Loucy (cell line): Measurements from ENCODE around the gene ZNF830.
"Not testable (repeated sequence)": the region's sequence is repeated elsewhere in the genome, so short reads cannot be mapped to it uniquely, and the experiment has no call there.

Source experiments
- H2AFZ ChIP-seq: fragments of 200-600 bp; sonication (generic); 2 replicates; pipeline ENCODE4 v1.6.0; 2016; ENCODE audit warnings: antibody characterized with exemption, mild to moderate bottlenecking, low read length, moderate library complexity
- H3F3A ChIP-seq: fragments of 200-600 bp; 2 replicates; pipeline ENCODE4 v1.6.0; 2016; ENCODE audit warnings: antibody characterized with exemption, low read depth, mild to moderate bottlenecking
- H3K27me3 ChIP-seq: fragments of 200-600 bp; sonication (generic); 2 replicates; pipeline ENCODE4 v1.6.1; 2014; ENCODE audit warnings: low read length, mild to moderate bottlenecking; ENCODE audit not compliant: insufficient read depth, poor library complexity, severe bottlenecking
- H3K36me3 ChIP-seq: fragments of 200-600 bp; sonication (generic); 2 replicates; pipeline ENCODE4 v1.6.1; 2016; ENCODE audit warnings: low read length; ENCODE audit not compliant: insufficient read depth
- H3K4me1 ChIP-seq: fragments of 200-600 bp; sonication (generic); 2 replicates; pipeline ENCODE4 v1.5.1; 2014; ENCODE audit warnings: low read length, mild to moderate bottlenecking; ENCODE audit not compliant: insufficient read depth, poor library complexity, severe bottlenecking
- H3K4me2 ChIP-seq: fragments of 200-600 bp; sonication (generic); 2 replicates; pipeline ENCODE4 v1.6.0; 2014; ENCODE audit warnings: antibody characterized with exemption, low read length, low read depth, mild to moderate bottlenecking; ENCODE audit not compliant: poor library complexity, severe bottlenecking
- H3K4me3 ChIP-seq: fragments of 200-600 bp; sonication (generic); 2 replicates; pipeline ENCODE4 v1.5.1; 2014; ENCODE audit warnings: low read length, mild to moderate bottlenecking, mixed read lengths; ENCODE audit not compliant: poor library complexity, severe bottlenecking
- H3K79me2 ChIP-seq: fragments of 200-600 bp; sonication (generic); 2 replicates; pipeline ENCODE4 v1.6.1; 2014; ENCODE audit warnings: low read length; ENCODE audit not compliant: insufficient read depth
- H3K9ac ChIP-seq: fragments of 200-600 bp; sonication (generic); 2 replicates; pipeline ENCODE4 v1.6.0; 2014; ENCODE audit warnings: mild to moderate bottlenecking, low read depth, low read length, moderate library complexity; ENCODE audit not compliant: poor library complexity, severe bottlenecking
- H3K9me2 ChIP-seq: fragments of 200-600 bp; sonication (generic); replicated peaks from 2 replicates; pipeline ENCODE4 v1.6.1; 2016; ENCODE audit warnings: low read depth, low read length, mixed read lengths
- H3K9me3 ChIP-seq: fragments of 200-600 bp; sonication (generic); 2 replicates; pipeline ENCODE4 v1.6.1; 2014; ENCODE audit warnings: mild to moderate bottlenecking, antibody characterized with exemption, low read length, low read depth; ENCODE audit not compliant: insufficient read depth
- H4K20me1 ChIP-seq: fragments of 200-600 bp; sonication (generic); 2 replicates; pipeline ENCODE4 v1.6.0; 2014; ENCODE audit warnings: antibody characterized with exemption, low read length, mild to moderate bottlenecking; ENCODE audit not compliant: insufficient read depth, poor library complexity, severe bottlenecking
- CTCF ChIP-seq: fragments of 200-600 bp; sonication (generic); conservative IDR thresholded peaks from 2 replicates; pipeline ENCODE4 v1.5.1; 2014; ENCODE audit warnings: mild to moderate bottlenecking, antibody characterized with exemption, low read length
- EZH2phosphoT487 ChIP-seq: fragments of 200-600 bp; IDR thresholded peaks from 2 replicates; pipeline ENCODE4 v1.6.1; 2018; ENCODE audit warnings: antibody characterized with exemption, mild to moderate bottlenecking, moderate library complexity, borderline replicate concordance

Gene ZNF830

DNA sequence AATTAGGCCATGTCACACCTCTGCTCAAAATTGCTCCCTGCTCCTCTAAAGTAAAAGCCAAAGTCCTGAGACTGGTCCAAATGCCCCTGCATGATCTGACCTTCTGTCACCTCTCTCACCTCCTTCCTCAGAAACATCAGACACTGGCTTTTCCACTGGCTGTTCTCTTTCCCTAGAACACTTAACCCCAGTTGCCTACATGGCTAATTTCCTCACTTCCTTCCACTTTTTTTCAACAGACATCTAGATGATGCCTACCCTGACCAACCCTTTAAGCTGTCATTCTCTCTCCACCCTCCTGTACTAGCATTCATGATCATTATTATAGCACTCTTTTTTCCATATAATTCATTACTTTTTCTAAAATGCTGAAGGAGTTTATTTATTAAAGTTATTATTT, 31.1 kb upstream of the ZNF830 start:
- Histone ChIP-seq H3K36me3 (no peaks in the 10 kb centered on the region), H3K4me3 (no peak overlapping the region), H3K9me3 (no peaks in the 10 kb centered on the region), H3K79me2 (no peaks in the 10 kb centered on the region), H4K20me1 (no peaks in the 10 kb centered on the region), H3K4me1 (no peaks in the 10 kb centered on the region), H3K9ac (no peak overlapping the region), H3K4me2 (no peak overlapping the region), H3K27me3 (no peaks in the 10 kb centered on the region), H2AFZ (no peak overlapping the region), H3F3A (no peaks in the 10 kb centered on the region), H3K9me2 (no peaks in the 10 kb centered on the region)
- TF ChIP-seq EZH2phosphoT487 (no peak), CTCF (no peak)

DNA sequence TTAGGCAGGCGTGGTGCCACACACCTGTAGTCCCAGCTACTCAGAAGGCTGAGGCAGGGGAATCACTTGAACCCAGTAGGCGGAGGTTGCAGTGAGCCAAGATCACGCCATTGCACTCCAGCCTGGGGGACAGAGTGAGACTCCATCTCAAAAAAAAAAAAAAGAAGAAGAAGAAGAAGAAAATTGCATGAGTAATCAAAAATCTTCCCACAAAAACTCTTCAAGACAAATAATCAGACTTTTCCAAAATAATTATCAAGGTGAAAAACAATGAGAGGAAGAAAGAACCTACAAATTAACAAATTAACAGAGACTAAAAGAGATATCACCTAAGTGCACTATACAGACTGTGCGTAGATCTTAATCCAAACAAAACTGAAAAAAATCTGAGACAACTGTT, 10.6 kb upstream of the ZNF830 start:
- not testable (repeated sequence) for H3F3A ChIP-seq, H3K36me3 ChIP-seq, H3K4me3 ChIP-seq, H3K27me3 ChIP-seq, H2AFZ ChIP-seq, H4K20me1 ChIP-seq, H3K9me3 ChIP-seq, H3K9me2 ChIP-seq, H3K4me2 ChIP-seq, H3K79me2 ChIP-seq, H3K4me1 ChIP-seq, H3K9ac ChIP-seq

GRCh38 chr17:34958438-34958837, 2.9 kb upstream of the ZNF830 start:
- no peaks in the 10 kb centered on the region for H3K9me3 ChIP-seq
- H3K9me2 ChIP-seq: no peaks in the 10 kb centered on the region; the same call in 1 of the 2 replicates
- no peak overlapping the region for H2AFZ ChIP-seq
- H3K36me3 ChIP-seq: no peaks in the 10 kb centered on the region; the same call in 1 of the 2 replicates
- peaks cover 22% of the 10 kb centered on the region for H3K4me1 ChIP-seq
- peaks cover 21% of the 10 kb centered on the region for H3K79me2 ChIP-seq
- H3K9ac ChIP-seq: no peak overlapping the region
- TF ChIP-seq CTCF (no peak), EZH2phosphoT487 (no peak)
- no peak overlapping the region for H3K4me2 ChIP-seq
- H3F3A ChIP-seq: no peaks in the 10 kb centered on the region
- H3K27me3 ChIP-seq: peaks cover 38% of the 10 kb centered on the region
- no peaks in the 10 kb centered on the region for H4K20me1 ChIP-seq
- no peak overlapping the region for H3K4me3 ChIP-seq

DNA sequence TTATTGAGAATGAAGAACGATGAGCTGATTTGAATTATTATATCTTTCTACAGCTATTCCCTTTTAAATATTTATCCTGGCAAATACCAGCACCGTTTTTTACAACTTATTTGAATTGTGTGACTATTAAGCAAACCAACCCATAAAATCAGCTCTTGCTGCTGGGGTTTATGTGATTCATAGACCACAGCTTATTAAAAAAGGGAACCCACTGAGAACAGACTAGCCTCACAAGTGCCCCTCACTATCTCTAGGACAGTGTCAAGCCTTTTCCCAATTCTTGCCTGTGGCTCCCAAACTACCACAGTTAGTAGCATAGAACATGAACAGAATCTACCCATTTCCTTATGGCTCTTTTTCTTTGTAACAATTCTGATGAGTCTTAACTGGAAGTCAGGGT, 12.8 kb downstream of the ZNF830 start:
- no peaks in the 10 kb centered on the region for H3K79me2 ChIP-seq
- no peak overlapping the region for H2AFZ ChIP-seq
- peaks cover 7% of the 10 kb centered on the region for H3K4me1 ChIP-seq
- H3K9me3 ChIP-seq: no peaks in the 10 kb centered on the region
- no peaks in the 10 kb centered on the region for H3K9me2 ChIP-seq
- no peak for TF ChIP-seq CTCF
- TF ChIP-seq EZH2phosphoT487: no peak
- no peaks in the 10 kb centered on the region for H3K36me3 ChIP-seq
- H3K4me2 ChIP-seq: no peak overlapping the region
- H3K4me3 ChIP-seq: no peak overlapping the region
- no peaks in the 10 kb centered on the region for H3F3A ChIP-seq
- no peak overlapping the region for H3K9ac ChIP-seq
- no peaks in the 10 kb centered on the region for H3K27me3 ChIP-seq
- H4K20me1 ChIP-seq: no peaks in the 10 kb centered on the region
